ENCODE measurements around the gene ANXA2.

- TF ChIP-seq EZH2phosphoT487 (IDR thresholded peaks at IDR 0.05; ENCODE audit: insufficient read depth, low read depth) (no peak), EZH2 (IDR thresholded peaks at IDR 0.05; ENCODE audit: insufficient read depth, poor library complexity, severe bottlenecking) (no peak)
Measured at GRCh38 chr15:60369696-60370095, 28.1 kb downstream of the ANXA2 start.

Data from GM23248 (cell line).